ENCODE results near the gene KIF23.

GRCh38 chr15:69474846-69475455, 60.8 kb downstream of the KIF23 start:
- no peak for TF ChIP-seq CTCF (IDR thresholded peaks at IDR 0.05)
- TF ChIP-seq EP300 (IDR thresholded peaks at IDR 0.05), result no peak
